GM18907 (cell line): ENCODE results near the gene EML1.
A peak's percentile ranks its signal among the peaks of the same experiment; 100 is the strongest.

Experiments
- ATAC-seq: cut with Tn5 transposase; IDR thresholded peaks from one replicate; pipeline ENCODE4 v1.9.1; 2021; ENCODE audit warnings: mild to moderate bottlenecking, moderate library complexity; ENCODE audit not compliant: unreplicated experiment

EML1 gene

GRCh38 chr14:99793213-99794150, at the start of gene EML1:
EML1 (plus strand) TSS chr14:99793413; CDS start chr14:99793477, 64 bp downstream.
- peak; percentile 90 for ATAC-seq

GRCh38 chr14:99744199-99744872, 48.9 kb upstream of the EML1 start:
- ATAC-seq, result no peak

GRCh38 chr14:99744873-99745224, 48.4 kb upstream of the EML1 start:
- ATAC-seq, result no peak

- ATAC-seq, result no peak
Observed at GRCh38 chr14:99745307-99745951, 47.8 kb upstream of the EML1 start.

- ATAC-seq, result no peak
Observed at GRCh38 chr14:99747167-99747566, 46.0 kb upstream of the EML1 start.

GRCh38 chr14:99747582-99748330, 45.5 kb upstream of the EML1 start:
- ATAC-seq, result no peak

- no peak for ATAC-seq
Observed at GRCh38 chr14:99748529-99748928, 44.7 kb upstream of the EML1 start.

- no peak for ATAC-seq
Observed at GRCh38 chr14:99749142-99749541, 44.1 kb upstream of the EML1 start.

- no peak for ATAC-seq
Observed at GRCh38 chr14:99749763-99750715, 43.2 kb upstream of the EML1 start.

- ATAC-seq, result no peak
Observed at GRCh38 chr14:99750746-99751450, 42.3 kb upstream of the EML1 start.

- no peak for ATAC-seq
Observed at GRCh38 chr14:99751539-99752485, 41.4 kb upstream of the EML1 start.

GRCh38 chr14:99752486-99753121, 40.6 kb upstream of the EML1 start:
- no peak for ATAC-seq

- ATAC-seq, result no peak
Observed at GRCh38 chr14:99753225-99754140, 39.7 kb upstream of the EML1 start.

- no peak for ATAC-seq
Observed at GRCh38 chr14:99754141-99755067, 38.8 kb upstream of the EML1 start.

- no peak for ATAC-seq
Observed at GRCh38 chr14:99755068-99755405, 38.2 kb upstream of the EML1 start.
